NK-92 (cell line): Measurements from ENCODE around the gene CLBA1.

Source experiments
- DNase-seq: peaks from one replicate; lab custom pipeline; 2025; ENCODE audit not compliant: unreplicated experiment; lab: John Stamatoyannopoulos, UW

CLBA1 gene

DNA sequence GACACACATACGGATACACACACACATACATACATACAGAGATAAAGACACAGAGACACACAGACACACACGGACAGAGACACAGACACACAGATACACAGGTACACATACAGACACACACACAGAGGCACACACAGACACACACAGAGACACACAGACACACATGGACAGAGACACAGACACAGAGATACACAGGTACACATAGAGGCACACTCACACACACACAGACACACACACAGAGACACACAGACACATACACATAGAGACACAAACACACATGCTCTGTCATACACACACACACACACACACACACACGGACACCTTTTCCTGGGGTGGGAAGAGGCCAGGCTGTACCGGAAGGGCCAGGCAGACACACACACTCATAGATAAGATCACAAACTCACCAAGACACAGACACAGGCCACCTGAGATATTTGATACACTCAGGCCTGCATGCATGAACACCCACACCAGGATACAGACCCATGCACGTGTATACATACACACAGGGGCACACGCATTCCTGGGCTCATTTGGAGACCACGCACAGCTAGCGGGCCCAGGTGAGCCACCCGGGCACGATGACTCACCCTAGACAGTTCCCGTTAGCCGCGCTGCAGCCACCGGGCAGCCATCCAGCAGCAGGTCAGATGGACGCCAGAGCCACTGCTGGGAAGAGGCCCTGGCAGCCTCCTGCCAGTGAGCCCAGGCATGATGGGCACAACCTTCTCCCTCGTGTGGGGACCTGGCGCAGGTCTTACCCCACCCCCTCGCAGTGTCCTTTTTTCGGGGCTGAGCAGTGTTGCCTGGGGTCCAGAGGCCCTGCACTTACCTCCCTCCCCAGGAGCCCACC lies 5.6 kb upstream of the CLBA1 start:
- no peak for DNase-seq

DNA sequence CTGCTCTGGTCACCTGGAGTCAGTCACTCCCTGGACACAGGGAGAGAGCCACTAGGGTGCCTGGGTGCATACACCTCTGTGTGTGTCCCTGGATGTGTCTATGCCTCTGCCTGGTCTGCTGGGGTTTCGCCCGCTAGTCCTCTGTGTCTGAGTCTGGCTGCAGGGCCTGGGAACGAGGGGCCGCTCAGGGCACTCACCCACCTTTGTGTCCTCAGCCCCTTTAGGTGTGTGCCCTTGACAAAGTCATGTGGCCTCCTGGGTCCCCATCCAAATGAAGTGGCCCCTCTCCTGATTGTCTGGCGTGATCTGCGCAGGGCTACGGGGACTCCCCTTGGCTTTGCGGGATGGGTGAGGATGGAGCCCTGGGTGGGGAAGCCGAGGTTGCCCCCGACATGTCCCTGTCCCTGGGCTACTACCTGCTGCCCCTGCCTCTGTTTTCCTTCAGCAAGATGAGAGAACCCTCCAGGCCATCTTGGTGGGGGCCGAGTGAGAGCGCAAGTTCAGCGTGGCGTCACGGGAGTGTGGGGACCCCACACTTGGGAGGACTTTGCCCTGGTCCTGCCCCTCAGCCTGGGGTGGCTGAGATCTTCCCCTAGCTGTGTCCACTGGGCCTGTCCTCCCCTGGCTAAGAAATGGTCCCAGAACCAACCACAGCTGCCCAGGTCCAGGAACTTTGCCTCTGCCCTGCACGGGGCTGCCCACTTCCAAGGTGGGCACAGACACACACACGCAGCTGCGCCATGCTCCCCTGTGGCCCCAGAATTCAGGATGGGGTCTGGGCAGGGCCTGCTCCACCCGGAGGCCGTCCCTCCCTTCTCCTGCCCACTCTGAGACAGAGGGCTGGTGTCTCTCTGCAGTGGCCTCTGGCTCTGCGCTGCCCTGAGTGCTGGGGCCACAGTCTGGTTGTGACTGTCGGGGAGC lies 4.7 kb upstream of the CLBA1 start:
- DNase-seq, result no peak

DNA sequence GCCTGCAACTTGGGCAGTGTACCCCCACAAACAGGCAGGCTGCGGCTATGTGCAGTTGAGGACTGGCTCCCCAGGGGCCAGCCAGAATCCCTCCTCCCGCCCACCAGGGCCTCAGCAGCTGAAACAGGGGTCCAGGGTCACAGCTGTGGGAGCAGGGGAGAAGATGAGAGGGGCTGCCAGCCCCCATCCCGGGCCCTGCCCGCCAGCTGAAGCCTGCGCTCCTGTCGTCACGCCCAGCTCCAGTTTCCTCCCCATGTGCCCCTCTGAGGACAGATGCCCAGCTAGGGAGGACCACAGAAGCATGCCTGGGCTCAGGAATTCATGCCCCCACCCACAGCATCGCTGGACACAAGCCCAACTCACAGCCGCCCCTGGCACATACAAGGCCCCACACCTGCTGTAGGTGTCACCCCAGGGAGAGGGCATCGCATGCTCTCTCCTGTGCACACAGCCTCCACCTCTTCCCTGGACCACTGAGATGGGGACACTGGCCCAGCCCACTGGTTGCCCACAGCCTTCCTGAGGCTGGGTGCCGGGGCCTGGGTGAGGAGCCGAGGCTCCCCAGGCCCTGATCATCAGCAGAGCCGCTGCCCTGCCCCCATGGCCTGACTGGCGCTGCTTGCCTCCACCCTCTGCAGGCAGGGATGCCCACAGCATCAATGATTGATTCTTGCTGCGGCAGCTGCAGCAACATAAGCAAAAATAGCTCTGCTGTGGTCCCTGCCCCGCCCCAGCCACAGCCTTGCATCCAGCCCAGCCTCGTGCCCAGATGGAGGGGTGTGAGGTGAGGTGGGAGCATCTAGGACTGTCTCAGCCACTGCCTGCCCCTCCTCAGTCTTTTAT lies 3.7 kb upstream of the CLBA1 start:
- no peak for DNase-seq

DNA sequence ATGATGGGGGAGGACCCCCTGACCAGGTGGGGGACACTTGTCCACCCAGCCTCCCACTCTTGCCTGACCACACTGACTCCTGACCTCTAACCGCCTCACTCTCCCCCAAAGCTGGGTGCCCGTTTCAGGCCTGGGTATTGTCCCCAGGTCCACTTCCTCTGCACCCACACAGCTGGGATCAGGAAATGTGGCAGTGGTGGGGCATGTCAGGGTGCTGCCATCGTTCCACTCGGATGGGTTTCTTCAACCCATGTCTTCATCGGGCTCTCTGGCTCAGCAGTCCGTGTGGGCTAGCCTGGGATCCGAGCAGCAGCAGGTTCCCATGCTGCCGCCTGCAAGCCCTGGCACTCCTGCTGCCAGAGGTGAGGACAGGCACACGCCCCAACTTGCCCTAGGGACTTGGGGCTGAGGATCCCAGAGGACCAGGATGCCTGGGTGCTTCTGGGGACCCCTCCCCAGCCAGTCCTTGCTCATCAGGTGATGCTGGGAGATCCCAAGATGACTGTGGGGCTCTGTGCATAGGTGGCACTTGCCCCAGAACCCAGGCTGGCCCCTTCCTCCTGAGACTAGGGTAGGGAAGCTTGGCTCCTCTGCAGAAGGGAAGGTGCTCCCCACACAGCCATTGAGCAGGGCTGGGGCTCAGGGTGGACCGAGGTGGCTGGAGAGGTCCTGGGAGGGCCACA lies 2.9 kb upstream of the CLBA1 start:
- no peak for DNase-seq

GRCh38 chr14:104983231-104983721 lies 2.3 kb upstream of the CLBA1 start:
- no peak for DNase-seq

- DNase-seq, result no peak
Measured at GRCh38 chr14:104984056-104984894, 1.3 kb upstream of the CLBA1 start.

DNA sequence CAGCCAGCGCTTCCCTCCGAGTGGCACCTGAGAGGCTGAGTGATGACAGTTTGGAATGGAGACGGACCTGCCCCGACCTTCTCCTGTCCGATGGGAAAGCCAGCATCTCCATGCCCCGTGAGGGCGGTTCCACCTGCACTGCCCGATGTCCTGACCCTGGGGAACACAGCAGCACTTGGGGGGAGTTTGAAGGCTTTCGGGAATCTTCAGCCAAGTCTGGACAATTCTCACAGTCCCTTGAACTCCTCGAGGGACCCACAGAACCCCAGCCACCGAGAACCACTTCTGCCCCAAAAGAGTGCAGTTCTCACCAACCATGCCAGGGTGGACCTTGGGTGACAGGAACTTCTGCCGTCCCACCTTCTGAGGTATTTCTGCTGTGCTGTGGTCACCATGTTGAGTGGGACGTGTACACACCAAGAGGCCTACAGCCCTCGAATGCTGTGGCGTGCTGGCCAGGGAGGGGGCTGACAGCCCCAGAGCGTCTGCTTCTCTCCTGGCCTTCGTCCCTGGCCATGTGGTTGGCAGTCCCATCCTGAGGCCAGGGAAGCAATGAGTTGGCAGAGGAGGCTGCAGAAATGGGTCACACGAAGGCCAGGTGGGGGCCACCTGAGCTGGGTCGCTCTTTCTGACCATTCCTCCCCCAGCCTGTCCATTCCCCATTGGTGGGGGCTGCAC lies 1.0 kb downstream of the CLBA1 start:
- DNase-seq, result no peak

DNA sequence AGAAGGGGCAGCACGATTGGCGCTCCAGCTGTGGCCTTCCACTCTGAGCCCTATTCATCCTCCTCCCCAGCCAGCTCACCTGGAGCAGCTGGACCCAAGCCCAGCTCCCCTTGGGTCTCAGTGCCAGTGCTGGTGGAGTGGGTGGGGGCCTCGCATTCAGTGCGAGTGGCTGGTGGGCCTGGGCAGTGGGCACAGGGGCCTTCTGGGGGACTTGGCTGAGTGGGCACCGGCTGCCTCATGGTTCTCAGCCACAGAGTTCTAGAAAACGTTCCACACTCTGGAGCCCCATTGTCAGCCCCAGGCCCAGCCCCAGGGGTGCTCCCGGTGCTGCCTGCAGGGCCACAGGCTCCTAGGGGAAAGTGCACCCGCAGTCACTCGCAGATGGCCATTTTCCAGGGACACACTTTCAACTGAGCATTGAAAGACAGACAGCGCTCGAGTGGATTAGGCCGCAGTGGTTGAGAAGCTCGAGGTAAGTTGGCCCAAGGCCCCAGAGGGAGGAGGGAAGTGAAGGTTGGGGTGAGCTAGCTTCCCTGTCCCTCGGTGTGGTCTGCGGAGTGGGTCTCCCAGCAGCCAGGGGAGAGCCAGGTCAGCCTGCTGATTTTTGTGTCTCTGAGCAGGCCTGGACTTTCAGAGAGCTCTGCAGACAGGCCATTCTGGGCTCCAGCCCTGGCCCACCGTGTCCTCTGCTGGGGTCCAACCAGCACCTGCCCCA lies 3.8 kb downstream of the CLBA1 start:
- DNase-seq, result no peak

- no peak for DNase-seq
Measured at GRCh38 chr14:104989951-104990303, 4.3 kb downstream of the CLBA1 start.

DNA sequence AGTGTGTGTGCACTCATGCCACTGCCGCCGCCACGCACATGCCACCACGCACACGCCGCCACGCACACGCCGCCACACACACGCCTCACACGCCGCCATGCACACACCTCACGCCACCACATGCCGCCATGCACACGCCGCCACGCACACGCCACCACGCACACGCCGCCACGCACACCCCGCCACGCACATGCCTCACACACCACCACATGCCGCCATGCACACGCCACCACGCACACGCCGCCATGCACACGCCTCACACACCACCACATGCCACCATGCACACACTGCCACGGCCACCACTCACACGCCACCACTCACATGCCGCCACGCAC lies 6.3 kb downstream of the CLBA1 start:
- DNase-seq, result no peak

DNA sequence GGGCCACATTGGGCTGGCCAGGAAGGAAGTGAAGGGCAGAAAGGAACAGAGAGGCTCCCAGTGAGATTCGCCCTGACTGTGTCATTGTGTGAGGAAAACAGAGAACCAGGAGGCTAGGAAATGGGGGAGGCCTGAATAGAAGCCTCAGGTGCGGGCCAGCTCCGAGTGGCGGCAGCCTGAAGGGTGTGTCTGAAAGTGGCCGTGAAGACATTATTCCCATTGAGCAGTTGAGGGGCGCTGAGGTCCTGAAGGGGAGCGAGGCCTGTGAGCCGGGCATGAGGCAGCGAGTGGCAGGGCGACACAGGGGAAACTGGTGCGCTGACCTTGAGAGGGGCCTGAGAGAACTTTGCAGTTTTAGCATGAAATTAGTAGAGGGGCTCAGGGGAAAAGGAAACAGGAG lies 6.9 kb downstream of the CLBA1 start:
- no peak for DNase-seq

GRCh38 chr14:104993306-104993705 lies 7.7 kb downstream of the CLBA1 start:
- no peak for DNase-seq

- DNase-seq, result no peak
Measured at GRCh38 chr14:104993808-104994591, 8.4 kb downstream of the CLBA1 start.

DNA sequence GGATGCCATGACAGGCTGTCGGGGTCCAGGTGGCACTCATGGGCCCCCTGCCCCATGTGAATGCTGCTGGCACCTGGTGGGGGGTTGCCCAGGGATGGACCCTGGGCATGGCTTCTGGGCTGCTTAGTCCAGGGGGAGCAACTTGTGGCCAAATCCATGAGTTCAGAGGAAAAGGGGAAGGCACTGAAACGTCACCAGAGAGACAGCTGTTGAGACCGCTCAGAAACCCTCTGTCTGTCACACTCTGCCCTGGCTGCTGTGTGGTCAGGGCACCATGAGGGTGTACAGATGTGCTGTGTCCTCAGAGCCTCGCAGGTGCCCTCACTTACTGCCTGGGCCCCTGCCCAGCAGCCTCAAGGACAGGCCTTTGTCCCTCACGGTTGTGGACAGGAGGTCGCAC lies 9.4 kb downstream of the CLBA1 start:
- DNase-seq, result no peak

GRCh38 chr14:104996032-104996431 lies 10.4 kb downstream of the CLBA1 start:
- no peak for DNase-seq

GRCh38 chr14:104996483-104996882 lies 10.9 kb downstream of the CLBA1 start:
- no peak for DNase-seq

GRCh38 chr14:104998801-104999200 lies 13.2 kb downstream of the CLBA1 start:
- no peak for DNase-seq

DNA sequence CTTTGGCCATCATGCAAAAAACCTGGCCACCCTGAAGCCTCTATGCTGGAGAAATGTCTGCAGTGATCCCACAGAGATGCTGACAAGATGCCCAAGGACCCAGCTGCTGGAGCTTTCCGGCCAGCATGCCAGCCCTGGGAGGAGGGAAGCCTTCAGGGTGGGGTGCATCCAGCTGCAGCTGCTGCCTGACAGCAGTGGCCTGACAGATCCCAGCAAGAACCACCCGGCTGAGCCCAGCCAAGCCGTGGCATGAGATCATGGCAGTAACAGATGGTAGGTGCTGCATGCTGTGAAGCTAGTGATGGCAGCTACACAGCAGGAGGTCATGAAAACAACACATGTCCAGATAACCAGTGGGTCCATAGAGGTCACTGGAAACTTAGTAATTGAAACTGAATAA lies 13.8 kb downstream of the CLBA1 start:
- no peak for DNase-seq
